ENCODE measurements around the gene RYR1.
"Not testable (repeated sequence)": the region's sequence is repeated elsewhere in the genome, so short reads cannot be mapped to it uniquely, and the experiment has no call there.

DNA sequence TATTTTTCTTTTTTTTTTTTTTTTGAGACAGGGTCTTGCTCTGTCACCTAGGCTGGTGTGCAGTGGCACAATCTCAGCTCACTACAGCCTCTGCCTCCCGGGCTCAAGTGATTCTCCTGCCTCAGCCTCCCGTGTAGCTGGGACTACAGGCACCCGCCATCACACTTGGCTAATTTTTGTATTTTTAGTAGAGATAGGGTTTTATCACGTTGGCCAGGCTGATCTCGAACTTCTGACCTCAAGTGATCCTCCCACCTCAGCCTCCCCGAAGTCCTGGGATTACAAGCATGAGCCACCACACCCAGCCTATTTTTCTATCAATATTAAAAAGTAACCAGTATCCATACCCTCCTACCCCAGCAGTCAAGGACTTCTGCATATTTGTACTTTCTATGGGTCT is 23.1 kb upstream of the RYR1 start:
- TF ChIP-seq, protein P1, sequence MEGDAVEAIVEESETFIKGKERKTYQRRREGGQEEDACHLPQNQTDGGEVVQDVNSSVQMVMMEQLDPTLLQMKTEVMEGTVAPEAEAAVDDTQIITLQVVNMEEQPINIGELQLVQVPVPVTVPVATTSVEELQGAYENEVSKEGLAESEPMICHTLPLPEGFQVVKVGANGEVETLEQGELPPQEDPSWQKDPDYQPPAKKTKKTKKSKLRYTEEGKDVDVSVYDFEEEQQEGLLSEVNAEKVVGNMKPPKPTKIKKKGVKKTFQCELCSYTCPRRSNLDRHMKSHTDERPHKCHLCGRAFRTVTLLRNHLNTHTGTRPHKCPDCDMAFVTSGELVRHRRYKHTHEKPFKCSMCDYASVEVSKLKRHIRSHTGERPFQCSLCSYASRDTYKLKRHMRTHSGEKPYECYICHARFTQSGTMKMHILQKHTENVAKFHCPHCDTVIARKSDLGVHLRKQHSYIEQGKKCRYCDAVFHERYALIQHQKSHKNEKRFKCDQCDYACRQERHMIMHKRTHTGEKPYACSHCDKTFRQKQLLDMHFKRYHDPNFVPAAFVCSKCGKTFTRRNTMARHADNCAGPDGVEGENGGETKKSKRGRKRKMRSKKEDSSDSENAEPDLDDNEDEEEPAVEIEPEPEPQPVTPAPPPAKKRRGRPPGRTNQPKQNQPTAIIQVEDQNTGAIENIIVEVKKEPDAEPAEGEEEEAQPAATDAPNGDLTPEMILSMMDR (IDR thresholded peaks at IDR 0.05; ENCODE audit: low read depth, low read length), result not testable (repeated sequence)
- TF ChIP-seq EZH2phosphoT487 (IDR thresholded peaks at IDR 0.05; ENCODE audit: low read depth), result not testable (repeated sequence)

All from OCI-LY3 (cell line).